Epithelial cell of esophagus (primary cell): ENCODE measurements around the gene PMM2.
A peak's percentile ranks its signal among the peaks of the same experiment; 100 is the strongest.

ENCODE experiments used
- DNase-seq: peaks from one replicate; pipeline ENCODE4 v3.0.0; 2010; ENCODE audit warnings: low read depth
- H3K4me3 ChIP-seq: 2 replicates; pipeline ENCODE4 v1.5.1; 2011; ENCODE audit warnings: mild to moderate bottlenecking, low read length, control low read depth
- CTCF ChIP-seq: IDR thresholded peaks from 2 replicates; pipeline ENCODE4 v1.5.1; 2011; ENCODE audit warnings: low read depth, mild to moderate bottlenecking, low read length, control low read depth, inconsistent platforms; ENCODE audit not compliant: insufficient read depth; ENCODE audit errors: missing control alignments

Gene PMM2

GRCh38 chr16:8768283-8768682, 29.4 kb upstream of the PMM2 start:
- no peak for TF ChIP-seq CTCF
- no peak for DNase-seq
- no peak overlapping the region for H3K4me3 ChIP-seq

GRCh38 chr16:8768692-8769091, 28.9 kb upstream of the PMM2 start:
- no peak for DNase-seq
- TF ChIP-seq CTCF: no peak
- H3K4me3 ChIP-seq: no peak overlapping the region

DNA sequence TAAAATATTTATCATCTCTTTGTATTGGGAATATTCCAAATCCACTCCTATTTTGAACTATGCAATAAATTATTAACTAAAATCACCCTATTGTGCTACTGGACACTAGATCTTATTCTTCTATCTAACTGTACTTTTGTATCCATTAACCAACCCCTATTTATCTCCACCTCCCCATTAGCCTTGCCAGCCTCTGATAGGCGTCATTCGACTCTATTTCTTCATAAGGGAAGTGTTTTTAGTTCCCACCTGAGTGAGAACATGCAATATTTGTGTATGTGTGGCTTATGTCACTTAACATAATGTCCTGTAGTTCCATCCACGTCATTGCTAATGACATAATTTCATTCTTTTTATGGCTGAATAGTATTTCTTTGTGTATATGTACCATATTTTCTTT, 24.1 kb upstream of the PMM2 start:
- H3K4me3 ChIP-seq: no peak overlapping the region
- no peak for DNase-seq
- TF ChIP-seq CTCF: no peak

- no peak for TF ChIP-seq CTCF
- no peak overlapping the region for H3K4me3 ChIP-seq
- no peak for DNase-seq
These were observed 23.4 kb upstream of the PMM2 start for GRCh38 chr16:8774208-8774607.

DNA sequence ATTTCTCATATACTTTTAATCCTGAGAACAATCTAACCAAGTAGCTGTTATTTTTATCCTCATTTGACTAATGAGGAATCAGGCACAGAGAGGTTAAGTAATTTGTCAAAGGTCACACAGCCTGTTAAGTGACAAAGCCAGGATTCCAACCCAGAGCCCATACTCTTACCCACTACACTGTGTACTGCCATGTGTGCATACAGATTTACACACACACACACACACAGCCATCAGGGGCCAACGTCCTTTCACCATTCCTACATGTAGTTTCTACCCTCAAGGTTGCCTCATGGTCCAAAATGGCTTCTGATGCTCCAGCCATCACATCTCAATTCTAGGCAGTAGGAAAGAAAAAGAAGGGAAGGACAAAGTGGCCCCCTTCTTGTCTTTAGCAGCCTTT, 22.3 kb upstream of the PMM2 start:
- H3K4me3 ChIP-seq: no peak overlapping the region
- no peak for DNase-seq
- TF ChIP-seq CTCF: no peak

DNA sequence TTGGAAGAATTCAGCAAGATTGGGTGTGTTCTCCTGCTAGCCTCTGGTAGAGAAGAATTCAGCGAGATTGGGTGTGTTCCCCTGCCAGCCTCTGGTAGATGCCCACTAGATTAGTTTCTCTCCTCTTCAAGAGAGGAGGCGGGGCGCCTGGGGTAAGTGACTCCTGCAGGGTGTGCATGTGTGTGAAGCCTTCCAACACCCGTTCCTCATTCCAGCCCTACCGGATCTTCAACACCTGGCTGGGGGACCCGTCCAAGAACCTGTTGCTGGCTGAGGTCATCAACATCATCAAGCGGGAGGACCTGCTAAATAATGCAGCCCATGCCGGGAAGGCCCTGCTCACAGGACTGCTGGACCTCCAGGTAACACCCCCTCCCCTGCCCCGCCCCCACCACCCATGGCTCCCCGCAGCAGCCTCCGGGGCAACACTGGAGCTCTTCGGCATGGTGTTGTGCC, 21.5 kb upstream of the PMM2 start:
- TF ChIP-seq CTCF: no peak
- H3K4me3 ChIP-seq: no peak overlapping the region
- DNase-seq: peak; percentile 93

- DNase-seq: no peak
- TF ChIP-seq CTCF: no peak
- no peak overlapping the region for H3K4me3 ChIP-seq
These were observed 20.4 kb upstream of the PMM2 start for GRCh38 chr16:8777217-8777616.
